Neural cell (in vitro differentiated cells): Measurements from ENCODE around the gene EEPD1. TPM values are rescaled to one million over a fixed set of nuclear protein-coding genes. Genes with fewer than 3 reads are reported as not detected.

Experiments used
- H2AFZ ChIP-seq: fragments of 200-600, 300-800 bp; sonication (generic), shearing (Covaris generic); 2 replicates; pipeline ENCODE4 v1.6.0; 2014; ENCODE audit warnings: low read depth, mild to moderate bottlenecking, antibody characterized with exemption, low read length, moderate library complexity
- H3F3A ChIP-seq: fragments of 200-600 bp; shearing (Covaris generic); 2 replicates; pipeline ENCODE4 v1.6.1; 2016; ENCODE audit warnings: mild to moderate bottlenecking, moderate library complexity, mixed read lengths, antibody characterized with exemption, low read length; ENCODE audit not compliant: insufficient read depth, poor library complexity, severe bottlenecking
- H3K27ac ChIP-seq: fragments of 200-600, 300-800 bp; sonication (generic), shearing (Covaris generic); 2 replicates; pipeline ENCODE4 v1.5.1; 2014; ENCODE audit warnings: mild to moderate bottlenecking, low read length, moderate library complexity
- H3K27me3 ChIP-seq: fragments of 300-800, 200-600 bp; sonication (generic), shearing (Covaris generic); 2 replicates; pipeline ENCODE4 v1.6.0; 2014; ENCODE audit warnings: mild to moderate bottlenecking, low read depth, low read length, moderate library complexity; ENCODE audit not compliant: insufficient read depth
- H3K36me3 ChIP-seq: fragments of 300-800, 200-600 bp; sonication (generic), shearing (Covaris generic); 2 replicates; pipeline ENCODE4 v1.5.1; 2014; ENCODE audit warnings: mild to moderate bottlenecking, antibody characterized with exemption, low read length, moderate library complexity; ENCODE audit not compliant: insufficient read depth
- H3K4me2 ChIP-seq: fragments of 300-800, 200-600 bp; sonication (generic), shearing (Covaris generic); 2 replicates; pipeline ENCODE4 v1.6.0; 2014; ENCODE audit warnings: mild to moderate bottlenecking, low read length
- H3K4me3 ChIP-seq: fragments of 300-800, 200-600 bp; sonication (generic), shearing (Covaris generic); 2 replicates; pipeline ENCODE4 v1.5.1; 2014; ENCODE audit warnings: mild to moderate bottlenecking, low read length, moderate library complexity
- H3K79me2 ChIP-seq: fragments of 200-600 bp; shearing (Covaris generic); replicated peaks from 2 replicates; pipeline ENCODE4 v1.6.0; 2014; ENCODE audit warnings: mild to moderate bottlenecking, low read length, moderate library complexity; ENCODE audit not compliant: insufficient read depth
- H3K9ac ChIP-seq: fragments of 300-800, 200-600 bp; sonication (generic), shearing (Covaris generic); 2 replicates; pipeline ENCODE4 v1.6.1; 2016; ENCODE audit warnings: mild to moderate bottlenecking, low read length, mixed read lengths
- H3K9me2 ChIP-seq: fragments of 200-600 bp; shearing (Covaris generic); 2 replicates; pipeline ENCODE4 v1.6.1; 2016; ENCODE audit warnings: mild to moderate bottlenecking, low read length, mixed read lengths; ENCODE audit not compliant: insufficient read depth
- H3K9me3 ChIP-seq: fragments of 200-600, 300-800 bp; sonication (generic), shearing (Covaris generic); 2 replicates; pipeline ENCODE4 v1.6.1; 2016; ENCODE audit warnings: mild to moderate bottlenecking, mixed run types, low read length, moderate library complexity, mixed read lengths
- H4K20me1 ChIP-seq: fragments of 200-600 bp; shearing (Covaris generic); 2 replicates; pipeline ENCODE4 v1.6.1; 2016; ENCODE audit warnings: mild to moderate bottlenecking, mixed run types; ENCODE audit not compliant: insufficient read depth
- EP300 ChIP-seq: fragments of 450-650 bp; conservative IDR thresholded peaks from 2 replicates; pipeline ENCODE4 v1.6.1; 2014; ENCODE audit warnings: antibody characterized with exemption, mild to moderate bottlenecking, moderate library complexity; ENCODE audit not compliant: poor library complexity, severe bottlenecking
- EZH2 ChIP-seq: fragments of 200-600, 300-800 bp; shearing (Covaris generic), sonication (generic); IDR thresholded peaks from 2 replicates; pipeline ENCODE4 v1.6.1; 2014; ENCODE audit warnings: antibody characterized with exemption, low read length, borderline replicate concordance, mild to moderate bottlenecking; ENCODE audit not compliant: insufficient read depth, poor library complexity, severe bottlenecking
- MXI1 ChIP-seq: fragments of 450-650 bp; conservative IDR thresholded peaks from 2 replicates; pipeline ENCODE4 v1.6.1; 2014; ENCODE audit warnings: antibody characterized with exemption, mild to moderate bottlenecking; ENCODE audit not compliant: poor library complexity, severe bottlenecking
- POLR2AphosphoS5 ChIP-seq: IDR thresholded peaks from 2 replicates; pipeline ENCODE4 v1.6.1; 2012
- RAD21 ChIP-seq: fragments of 450-650 bp; conservative IDR thresholded peaks from 2 replicates; pipeline ENCODE4 v1.6.1; 2014; ENCODE audit warnings: antibody characterized with exemption, mild to moderate bottlenecking, moderate library complexity
- SMC3 ChIP-seq: fragments of 450-650 bp; conservative IDR thresholded peaks from 2 replicates; pipeline ENCODE4 v1.6.1; 2014; ENCODE audit warnings: antibody characterized with exemption, mild to moderate bottlenecking, moderate library complexity; ENCODE audit not compliant: poor library complexity
- TAF1 ChIP-seq: IDR thresholded peaks from 2 replicates; pipeline ENCODE4 v1.6.1; 2012; ENCODE audit warnings: low read depth
- polyA plus RNA-seq: library from polyadenylated mRNA; depleted of rRNA; stranded (reverse); fragments of >200 nt; gene quantifications from 2 replicates; pipeline ENCODE4 v1.2.3, GENCODE V29; 2014
- TF ChIP-seq, protein P1 (sequence below): fragments of 450-650 bp; IDR thresholded peaks from 2 replicates; pipeline ENCODE4 v1.5.1; 2014; ENCODE audit warnings: antibody characterized with exemption, mild to moderate bottlenecking, moderate library complexity; ENCODE audit not compliant: poor library complexity, severe bottlenecking
- TF ChIP-seq, protein P2 (sequence below): IDR thresholded peaks from 2 replicates; pipeline ENCODE4 v1.6.1; 2012; ENCODE audit warnings: borderline replicate concordance

Gene EEPD1
- polyA plus RNA-seq, 1 donor from 2014 or later = 4.2 TPM

DNA sequence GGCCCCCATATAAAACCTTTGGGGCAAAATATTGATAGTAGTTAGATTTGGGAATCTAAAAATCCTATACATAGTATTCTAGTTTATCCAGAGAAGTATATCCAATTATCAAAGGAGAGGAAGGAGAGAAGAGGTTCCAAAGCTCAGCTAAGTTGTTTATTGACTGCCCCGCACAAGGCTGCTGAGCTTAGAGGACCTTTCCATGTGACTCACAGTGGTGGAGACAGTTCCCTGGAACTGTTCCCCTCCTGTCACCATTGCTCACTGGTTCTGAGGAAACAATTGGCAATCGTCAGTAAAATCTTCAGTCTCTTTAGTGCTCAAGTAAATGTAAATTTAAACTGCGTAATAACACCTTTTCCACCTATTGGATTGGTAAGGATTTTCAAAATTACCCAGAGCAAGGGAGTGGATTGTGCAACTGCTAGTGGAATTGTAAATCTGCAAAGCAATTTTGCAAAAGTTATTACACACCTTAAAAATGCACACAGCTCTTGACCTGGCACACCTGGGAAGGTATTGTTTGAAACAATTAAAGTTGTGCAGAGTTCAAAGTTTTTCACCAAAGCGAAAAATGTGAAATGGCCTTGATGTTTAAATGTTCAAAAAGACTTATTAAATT lies 63.1 kb downstream of the EEPD1 start:
- Histone ChIP-seq H3K27ac (no peak overlapping the region), H3K4me2 (no peak overlapping the region), H3K9me2 (no peaks in the 10 kb centered on the region), H3K27me3 (no peaks in the 10 kb centered on the region), H3K79me2 (no peaks in the 10 kb centered on the region), H3K4me3 (no peak overlapping the region), H3K9ac (no peak overlapping the region), H3K9me3 (no peaks in the 10 kb centered on the region), H3K36me3 (no peaks in the 10 kb centered on the region), H3F3A (no peaks in the 10 kb centered on the region), H4K20me1 (no peaks in the 10 kb centered on the region), H2AFZ (no peak overlapping the region)
- no peak for TF ChIP-seq TAF1
- TF ChIP-seq SMC3 = no peak
- no peak for TF ChIP-seq EP300
- TF ChIP-seq MXI1 = no peak
- TF ChIP-seq, protein P1, sequence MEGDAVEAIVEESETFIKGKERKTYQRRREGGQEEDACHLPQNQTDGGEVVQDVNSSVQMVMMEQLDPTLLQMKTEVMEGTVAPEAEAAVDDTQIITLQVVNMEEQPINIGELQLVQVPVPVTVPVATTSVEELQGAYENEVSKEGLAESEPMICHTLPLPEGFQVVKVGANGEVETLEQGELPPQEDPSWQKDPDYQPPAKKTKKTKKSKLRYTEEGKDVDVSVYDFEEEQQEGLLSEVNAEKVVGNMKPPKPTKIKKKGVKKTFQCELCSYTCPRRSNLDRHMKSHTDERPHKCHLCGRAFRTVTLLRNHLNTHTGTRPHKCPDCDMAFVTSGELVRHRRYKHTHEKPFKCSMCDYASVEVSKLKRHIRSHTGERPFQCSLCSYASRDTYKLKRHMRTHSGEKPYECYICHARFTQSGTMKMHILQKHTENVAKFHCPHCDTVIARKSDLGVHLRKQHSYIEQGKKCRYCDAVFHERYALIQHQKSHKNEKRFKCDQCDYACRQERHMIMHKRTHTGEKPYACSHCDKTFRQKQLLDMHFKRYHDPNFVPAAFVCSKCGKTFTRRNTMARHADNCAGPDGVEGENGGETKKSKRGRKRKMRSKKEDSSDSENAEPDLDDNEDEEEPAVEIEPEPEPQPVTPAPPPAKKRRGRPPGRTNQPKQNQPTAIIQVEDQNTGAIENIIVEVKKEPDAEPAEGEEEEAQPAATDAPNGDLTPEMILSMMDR = no peak
- TF ChIP-seq EZH2 = no peak

DNA sequence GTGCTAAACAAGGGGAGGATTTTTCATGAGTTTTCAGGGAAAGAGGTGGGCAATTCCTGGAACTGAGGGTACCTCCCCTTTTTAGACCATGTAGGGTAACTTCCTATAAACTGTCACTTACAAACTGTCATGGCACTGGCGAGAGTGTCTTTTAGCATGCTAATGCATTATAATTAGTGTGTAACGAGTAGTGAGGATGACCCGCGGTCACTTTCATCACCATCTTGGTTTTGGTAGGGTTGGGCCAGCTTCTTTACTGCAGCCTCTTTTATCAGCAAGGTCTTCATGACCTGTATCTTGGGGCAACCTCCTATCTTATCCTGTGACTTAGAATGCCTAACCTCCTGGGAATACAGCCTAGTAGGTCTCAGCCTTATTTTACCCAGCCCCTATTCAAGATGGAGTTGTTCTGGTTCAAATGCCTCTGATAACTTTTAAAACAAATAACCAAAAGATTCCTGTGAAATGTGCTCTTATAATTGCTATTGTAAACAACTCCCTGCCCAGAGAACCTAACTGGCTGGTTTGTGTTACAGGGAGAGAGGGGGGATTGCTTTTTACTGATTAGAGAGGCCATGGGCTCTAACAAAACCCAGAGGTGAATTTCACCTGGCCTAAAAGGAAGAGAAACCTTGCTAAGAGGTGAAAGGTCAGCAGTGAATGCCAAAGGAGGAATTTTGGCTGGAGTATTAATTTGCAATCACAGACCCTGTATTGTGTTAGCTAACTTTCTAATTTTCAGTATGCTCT lies 64.3 kb downstream of the EEPD1 start:
- Histone ChIP-seq H3K79me2 (no peaks in the 10 kb centered on the region), H3K27me3 (no peaks in the 10 kb centered on the region)
- TF ChIP-seq MXI1 (no peak), TAF1 (no peak), SMC3 (no peak), EP300 (no peak), POLR2AphosphoS5 (no peak), EZH2 (no peak), RAD21 (no peak)
- TF ChIP-seq, protein P2, sequence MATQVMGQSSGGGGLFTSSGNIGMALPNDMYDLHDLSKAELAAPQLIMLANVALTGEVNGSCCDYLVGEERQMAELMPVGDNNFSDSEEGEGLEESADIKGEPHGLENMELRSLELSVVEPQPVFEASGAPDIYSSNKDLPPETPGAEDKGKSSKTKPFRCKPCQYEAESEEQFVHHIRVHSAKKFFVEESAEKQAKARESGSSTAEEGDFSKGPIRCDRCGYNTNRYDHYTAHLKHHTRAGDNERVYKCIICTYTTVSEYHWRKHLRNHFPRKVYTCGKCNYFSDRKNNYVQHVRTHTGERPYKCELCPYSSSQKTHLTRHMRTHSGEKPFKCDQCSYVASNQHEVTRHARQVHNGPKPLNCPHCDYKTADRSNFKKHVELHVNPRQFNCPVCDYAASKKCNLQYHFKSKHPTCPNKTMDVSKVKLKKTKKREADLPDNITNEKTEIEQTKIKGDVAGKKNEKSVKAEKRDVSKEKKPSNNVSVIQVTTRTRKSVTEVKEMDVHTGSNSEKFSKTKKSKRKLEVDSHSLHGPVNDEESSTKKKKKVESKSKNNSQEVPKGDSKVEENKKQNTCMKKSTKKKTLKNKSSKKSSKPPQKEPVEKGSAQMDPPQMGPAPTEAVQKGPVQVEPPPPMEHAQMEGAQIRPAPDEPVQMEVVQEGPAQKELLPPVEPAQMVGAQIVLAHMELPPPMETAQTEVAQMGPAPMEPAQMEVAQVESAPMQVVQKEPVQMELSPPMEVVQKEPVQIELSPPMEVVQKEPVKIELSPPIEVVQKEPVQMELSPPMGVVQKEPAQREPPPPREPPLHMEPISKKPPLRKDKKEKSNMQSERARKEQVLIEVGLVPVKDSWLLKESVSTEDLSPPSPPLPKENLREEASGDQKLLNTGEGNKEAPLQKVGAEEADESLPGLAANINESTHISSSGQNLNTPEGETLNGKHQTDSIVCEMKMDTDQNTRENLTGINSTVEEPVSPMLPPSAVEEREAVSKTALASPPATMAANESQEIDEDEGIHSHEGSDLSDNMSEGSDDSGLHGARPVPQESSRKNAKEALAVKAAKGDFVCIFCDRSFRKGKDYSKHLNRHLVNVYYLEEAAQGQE = no peak
- TF ChIP-seq, protein P1 = no peak

More for the DNA sequence above, 64.3 kb downstream of the EEPD1 start:
- Histone ChIP-seq H2AFZ (no peak overlapping the region), H3F3A (no peaks in the 10 kb centered on the region), H3K4me3 (no peak overlapping the region), H3K27ac (no peak overlapping the region), H3K9ac (no peak overlapping the region), H3K36me3 (no peaks in the 10 kb centered on the region), H3K9me2 (no peaks in the 10 kb centered on the region), H3K9me3 (no peaks in the 10 kb centered on the region), H3K4me2 (no peak overlapping the region), H4K20me1 (no peaks in the 10 kb centered on the region)
